K562 (cell line): ENCODE data around the gene CWF19L1. TPM values are rescaled to one million over a fixed set of nuclear protein-coding genes. Genes with fewer than 3 reads are reported as not detected.

Source experiments
- ATAC-seq: fragments of 200-7000 bp; cut with Tn5 transposase; 3 replicates; pipeline ENCODE4 v1.9.1; 2020; ENCODE audit warnings: moderate library complexity
- BruUV-seq: library from RNA; stranded (reverse); fragments of 400-500 nt; replicated peaks from 2 replicates; lab custom pipeline; 2021; lab: Mats Ljungman, UMichigan
- CTCF ChIA-PET: fragments of 300-600 bp; formaldehyde crosslinking; extraction: SDS; loops from one replicate; lab custom pipeline; 2021; ENCODE audit warnings: low intra/inter-chr PET ratio; lab: Yijun Ruan, JAX
- POLR2A ChIA-PET: fragments of 300-600, 350-650 bp; sonication (Branson Sonifier 250); formaldehyde crosslinking; extraction: SDS; loops from one replicate; lab custom pipeline; 2021; ENCODE audit warnings: antibody characterized with exemption, inconsistent platforms; lab: Yijun Ruan, JAX
- DNase-seq, 4 experiments: peaks; one replicate each; pipeline versions ENCODE4 v3.0.0 to v3.0.0-alpha.2; 2011 to 2018; ENCODE audit warnings: low spot score in 3 of 4, mixed read lengths in 3 of 4; ENCODE audit errors: extremely low read depth in 1 of 4
- FAIRE-seq: peaks from 2 replicates; lab custom pipeline; 2011; peaks lifted over from hg19 to GRCh38; lab: Jason Lieb, UNC
- H2AFZ ChIP-seq: 2 replicates; pipeline ENCODE4 v1.6.0; 2011; ENCODE audit warnings: low read depth, low read length, control low read depth, inconsistent platforms
- H3K27ac ChIP-seq: fragments of 200-600 bp; 3 replicates; pipeline ENCODE4 v1.8.0; 2011; ENCODE audit warnings: low read depth, mild to moderate bottlenecking, control low read depth, inconsistent platforms, low read length, moderate library complexity, mixed read lengths; ENCODE audit errors: extremely low read depth
- H3K27me3 ChIP-seq, 2 experiments: fragments of 300-600 bp in 1 of 2; 2 replicates in 1 of 2; 3 replicates in 1 of 2; pipeline versions ENCODE4 v1.6.0 to v1.8.0; 2011; ENCODE audit warnings: inconsistent platforms in 2 of 2, low read length in 2 of 2, mild to moderate bottlenecking in 1 of 2, mixed read lengths in 1 of 2, moderate library complexity in 1 of 2; ENCODE audit not compliant: control insufficient read depth in 2 of 2, insufficient read depth in 2 of 2
- H3K36me3 ChIP-seq: fragments of 300-600 bp; 3 replicates; pipeline ENCODE4 v1.8.0; 2011; ENCODE audit warnings: mild to moderate bottlenecking, low read length, inconsistent platforms; ENCODE audit not compliant: control insufficient read depth, insufficient read depth
- H3K4me1 ChIP-seq, 2 experiments: fragments of 200-600 bp in 1 of 2; replicated peaks in 1 of 2; 2 replicates in 1 of 2; 3 replicates in 1 of 2; pipeline versions ENCODE4 v1.5.1 to v1.8.0; 2011; ENCODE audit warnings: inconsistent platforms in 2 of 2, low read length in 2 of 2, mild to moderate bottlenecking in 1 of 2, mixed read lengths in 1 of 2, moderate library complexity in 1 of 2; ENCODE audit not compliant: control insufficient read depth in 2 of 2, insufficient read depth in 2 of 2
- H3K4me2 ChIP-seq: 2 replicates; pipeline ENCODE4 v1.6.1; 2011; ENCODE audit warnings: low read length, control low read depth, inconsistent platforms, mixed read lengths; ENCODE audit not compliant: insufficient read depth
- H3K4me3 ChIP-seq: fragments of 200-600 bp; sonication (generic), shearing (Covaris generic); 2 replicates; pipeline ENCODE4 v1.5.1; 2016; ENCODE audit warnings: control low read depth, inconsistent platforms
- H3K79me2 ChIP-seq: fragments of 200-600 bp; 3 replicates; pipeline ENCODE4 v1.8.0; 2011; ENCODE audit warnings: low read length, inconsistent platforms; ENCODE audit not compliant: control insufficient read depth, insufficient read depth
- H3K9ac ChIP-seq, 2 experiments: 2 replicates each; pipeline versions ENCODE4 v1.6.0 to v1.6.1; 2011; ENCODE audit warnings: low read depth in 2 of 2, low read length in 2 of 2, control low read depth in 1 of 2, inconsistent platforms in 1 of 2, mild to moderate bottlenecking in 1 of 2, mixed read lengths in 1 of 2; ENCODE audit not compliant: insufficient read depth in 1 of 2
- H3K9me1 ChIP-seq: one replicate; pipeline ENCODE4 v1.6.0; 2011; ENCODE audit warnings: inconsistent platforms, mild to moderate bottlenecking, low read length, moderate library complexity; ENCODE audit not compliant: control insufficient read depth, insufficient read depth
- H3K9me3 ChIP-seq: replicated peaks from 2 replicates; pipeline ENCODE4 v1.5.1; 2011; ENCODE audit warnings: low read depth, low read length, inconsistent platforms; ENCODE audit not compliant: control insufficient read depth, insufficient read depth
- H4K20me1 ChIP-seq: replicated peaks from 2 replicates; pipeline ENCODE4 v1.6.1; 2011; ENCODE audit warnings: low read length, inconsistent platforms, mixed read lengths; ENCODE audit not compliant: control insufficient read depth, insufficient read depth
- AFF4 ChIP-seq: sonication (generic); formaldehyde crosslinking; IDR thresholded peaks from 2 replicates; pipeline ENCODE4 v1.8.0; 2023; ENCODE audit warnings: mild to moderate bottlenecking, missing genetic modification reagents
- MBD1 ChIP-seq: fragments of 250-450 bp; sonication (Bioruptor Pico); IDR thresholded peaks from 2 replicates; pipeline ENCODE4 v1.8.0; 2022; ENCODE audit warnings: inconsistent platforms
- RHOXF2B ChIP-seq: fragments of 250-450 bp; sonication (Bioruptor Pico); conservative IDR thresholded peaks from 2 replicates; pipeline ENCODE4 v1.5.1; 2021
- RNF219 ChIP-seq: fragments of 250-450 bp; sonication (Bioruptor Pico); IDR thresholded peaks from 2 replicates; pipeline ENCODE4 v1.5.0; 2022; ENCODE audit warnings: mild to moderate bottlenecking
- ZNF512 ChIP-seq: IDR thresholded peaks from 2 replicates; pipeline ENCODE4 v1.6.1; 2016; ENCODE audit warnings: missing genetic modification characterization, missing compliant biosample characterization
- ZNF609 ChIP-seq: sonication (generic); formaldehyde crosslinking; IDR thresholded peaks from 2 replicates; pipeline ENCODE4 v1.8.1; 2023; ENCODE audit warnings: missing genetic modification reagents, mild to moderate bottlenecking, borderline replicate concordance
- ZNF717 ChIP-seq: fragments of 250-450 bp; sonication (Bioruptor Pico); IDR thresholded peaks from 2 replicates; pipeline ENCODE4 v1.5.0; 2021
- WGBS: fragments of 100-300 bp; shearing (Covaris generic); methylation state at CpG from one replicate; pipeline ENCODE4 v1.1.6; 2016; ENCODE audit warnings: low coverage, mixed read lengths; ENCODE audit not compliant: insufficient coverage; ENCODE audit errors: missing lambda C conversion rate; 5-methylcytosine and 5-hydroxymethylcytosine counted together
- in situ Hi-C: fragments of 300-500 bp; cut with MboI; formaldehyde crosslinking; loops from 4 replicates; pipeline ENCODE4 v1.15.0; 2018; ENCODE audit warnings: inconsistent platforms, mixed read lengths
- intact Hi-C: fragments of 100-400 bp; cut with micrococcal nuclease; formaldehyde crosslinking; loops from 2 replicates; pipeline ENCODE4 v1.14.2; 2022
- polyA plus RNA-seq, 8 experiments: library from polyadenylated mRNA; depleted of rRNA in 4 of 8; stranded (reverse) in 5 of 8; unstranded in 3 of 8; fragments of >200 nt; fragmentation: Nextera tagmentation in 2 of 8; fragmentation: Illumina TruSeq in 1 of 8; extraction: Ambion mirVana in 2 of 8; extraction: Trizol in 1 of 8; gene quantifications; 2 replicates each; pipeline versions ENCODE4 v1.2.1 to v1.2.3, GENCODE V29; 2011 to 2014; ENCODE audit warnings: inconsistent platforms in 1 of 8, missing spikeins in 1 of 8
- total RNA-seq, 7 experiments: library from RNA; depleted of rRNA in 6 of 7; stranded (reverse); fragments of >200 nt in 6 of 7; fragmentation: Illumina TruSeq in 2 of 7; extraction: Trizol in 2 of 7; gene quantifications; 2 replicates each; pipeline versions ENCODE4 v1.2.1 to v1.2.3, GENCODE V29; 2011 to 2021; ENCODE audit warnings: low replicate concordance in 1 of 7

Gene CWF19L1
- total and polyA plus RNA-seq, 9 of the 15 experiments (the other 6 are each of a cell fraction or from before 2014, with no cell fraction given) = 19.5 to 49.9 (median 30.9) TPM

- POLR2A ChIA-PET = interaction anchor here (0.7 to 1.3 kb wide), 3 partner anchors 10 to 63 kb away, joined by 3 to 4 read pairs (median 3); no protein-coding TSS in a partner anchor
- in situ Hi-C loops = no loop called here
- peak; percentile 6 for FAIRE-seq
- TF ChIP-seq MBD1 (no peak), RHOXF2B (CRISPR knock-in tag) (no peak), ZNF717 (CRISPR knock-in tag) (no peak), ZNF609 (no peak), AFF4 (CRISPR knock-in tag) (no peak), ZNF512 (tag) (no peak), RNF219 (CRISPR knock-in tag) (no peak)
These were observed 15.5 kb upstream of the CWF19L1 start for GRCh38 chr10:100282907-100283306.

More at GRCh38 chr10:100282907-100283306, 15.5 kb upstream of the CWF19L1 start:
- CTCF ChIA-PET = no interaction called here
- Histone ChIP-seq H3K4me3 (no peak overlapping the region), H3K4me1 (peaks cover 8 to 10% of the 10 kb centered on the region in 2 experiments; a peak in 4 of 5 replicates), H3K79me2 (peaks cover 36% of the 10 kb centered on the region), H3K27me3 (no peaks in the 10 kb centered on the region), H2AFZ (no peak overlapping the region), H3K9me3 (no peaks in the 10 kb centered on the region), H3K36me3 (peaks cover 40% of the 10 kb centered on the region; the same call in 1 of the 3 replicates), H3K27ac (no peak overlapping the region), H4K20me1 (no peaks in the 10 kb centered on the region), H3K9me1 (no peaks in the 10 kb centered on the region), H3K4me2 (no peak overlapping the region), H3K9ac (no peak overlapping the region)
- no peak for ATAC-seq
- BruUV-seq = no TSS peak
- intact Hi-C loops = no loop called here
- no peak for DNase-seq
- whole genome bisulfite sequencing = 97% methylated on average over 3 of the region's 3 CpGs
